ENCODE results near the gene SLC26A1. TPM values are rescaled to one million over a fixed set of nuclear protein-coding genes. Genes with fewer than 3 reads are reported as not detected.

SLC26A1 gene
- total RNA-seq, 1 experiment from 2014 or later: 0.09 TPM

DNA sequence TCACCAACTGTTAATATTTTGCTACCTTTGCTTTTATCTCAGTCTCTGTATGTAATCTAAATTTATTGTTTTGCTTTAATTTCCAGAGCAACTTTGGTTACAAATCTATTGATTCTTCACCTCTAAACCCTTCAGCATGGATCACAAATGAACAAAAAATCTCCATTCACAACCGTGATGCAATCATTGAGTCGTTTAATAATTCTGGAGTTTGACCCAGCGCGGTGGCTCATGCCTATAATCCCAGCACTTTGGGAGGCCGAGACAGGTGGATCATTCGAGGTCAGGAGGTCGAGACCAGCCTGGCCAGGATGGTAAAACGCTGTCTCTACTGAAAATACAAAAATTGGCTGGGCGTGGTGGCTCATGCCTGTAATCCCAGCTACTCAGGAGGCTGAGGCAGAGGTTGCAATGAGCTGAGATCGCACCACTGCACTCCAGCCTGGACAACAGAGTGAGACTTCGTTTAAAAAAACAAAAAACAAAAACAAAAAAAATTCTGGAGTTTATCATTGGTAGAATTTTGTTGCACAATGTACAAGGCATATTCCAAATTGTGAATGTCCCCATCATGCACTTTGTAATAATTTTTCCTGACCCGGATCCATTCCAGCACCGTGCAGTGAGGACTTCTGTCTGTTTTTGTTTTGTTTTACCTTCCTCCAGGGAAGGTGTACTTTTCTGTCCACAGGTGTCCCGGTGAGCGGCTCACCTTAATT lies 8.7 kb downstream of the SLC26A1 start:
- Histone ChIP-seq H3K9me3 (ENCODE audit: control insufficient read depth, low read depth, low read length) (no peaks in the 10 kb centered on the region), H3K9ac (ENCODE audit: extremely low read depth, insufficient read length, low read length) (no peak overlapping the region), H2AK5ac (ENCODE audit: insufficient read length, low read length) (no peak overlapping the region), H2BK5ac (ENCODE audit: insufficient read length, low read length) (no peak overlapping the region), H3K56ac (ENCODE audit: insufficient read length, low read depth, low read length) (no peak overlapping the region), H3K4me2 (ENCODE audit: insufficient read depth, insufficient read length, low read length) (peak overlapping the region; percentile 31), H3T11ph (ENCODE audit: low read length) (no peak overlapping the region), H2BK120ac (ENCODE audit: low read depth, low read length, poor library complexity, severe bottlenecking) (no peak overlapping the region), H3K18ac (ENCODE audit: insufficient read length, low read depth, low read length) (no peak overlapping the region), H3K23ac (ENCODE audit: insufficient read length, low read depth, low read length) (no peak overlapping the region), H4K8ac (replicated peaks; ENCODE audit: insufficient read length, low read depth, low read length) (no peak overlapping the region), H2AFZ (ENCODE audit: low read length) (no peak overlapping the region), H3K14ac (ENCODE audit: insufficient read depth, low read length) (no peak overlapping the region), H2BK12ac (ENCODE audit: insufficient read length, low read depth, low read length) (no peak overlapping the region), H3K27ac (ENCODE audit: insufficient read length, low read depth, low read length) (no peak overlapping the region), H4K20me1 (ENCODE audit: control insufficient read depth, insufficient read depth, insufficient read length) (no peaks in the 10 kb centered on the region), H4K5ac (ENCODE audit: insufficient read length, low read depth, low read length) (no peak overlapping the region), H3K79me1 (ENCODE audit: insufficient read depth, low read depth, low read length, poor library complexity, severe bottlenecking) (no peaks in the 10 kb centered on the region), H4K91ac (ENCODE audit: insufficient read length, low read depth, low read length) (no peak overlapping the region), H3K23me2 (ENCODE audit: insufficient read length, low read depth, low read length, poor library complexity, severe bottlenecking) (peaks cover 3% of the 10 kb centered on the region), H3K4me1 (ENCODE audit: insufficient read depth, low read length) (peaks cover 3% of the 10 kb centered on the region; the same call in 1 of the 2 replicates), H2BK20ac (ENCODE audit: low read depth, low read length, poor library complexity, severe bottlenecking) (no peak overlapping the region), H3K27me3 (ENCODE audit: insufficient read depth, low read length) (no peaks in the 10 kb centered on the region; the same call in 1 of the 2 replicates), H3K79me2 (ENCODE audit: insufficient read depth, low read length) (no peaks in the 10 kb centered on the region), H3K4ac (ENCODE audit: low read depth, low read length) (no peak overlapping the region), H2BK15ac (ENCODE audit: low read depth, low read length) (no peak overlapping the region)
- Mint-ChIP-seq H3K4me3 (peak overlapping the region in 1 of 2 experiments; percentile 43; a peak in 2 of 5 replicates), H3K36me3 (ENCODE audit: insufficient read depth in 1 of 3, low read depth in 3 of 3) (no peaks in the 10 kb centered on the region), H3K27ac (no peak overlapping the region; a peak in 1 of 7 replicates), H3K27me3 (ENCODE audit: low read depth) (peaks cover 48% of the 10 kb centered on the region), H3K9me3 (peaks cover 0 to 4% of the 10 kb centered on the region in 2 experiments; a peak in 1 of 5 replicates), H3K4me1 (peaks cover 11 to 13% of the 10 kb centered on the region in 2 experiments)
- DNase-seq: no peak
- no CpG with 5 or more reads among the region's 15 CpGs for WGBS (ENCODE audit: extremely low coverage, insufficient read length, low lambda C conversion rate)
- TF ChIP-seq, protein P1, sequence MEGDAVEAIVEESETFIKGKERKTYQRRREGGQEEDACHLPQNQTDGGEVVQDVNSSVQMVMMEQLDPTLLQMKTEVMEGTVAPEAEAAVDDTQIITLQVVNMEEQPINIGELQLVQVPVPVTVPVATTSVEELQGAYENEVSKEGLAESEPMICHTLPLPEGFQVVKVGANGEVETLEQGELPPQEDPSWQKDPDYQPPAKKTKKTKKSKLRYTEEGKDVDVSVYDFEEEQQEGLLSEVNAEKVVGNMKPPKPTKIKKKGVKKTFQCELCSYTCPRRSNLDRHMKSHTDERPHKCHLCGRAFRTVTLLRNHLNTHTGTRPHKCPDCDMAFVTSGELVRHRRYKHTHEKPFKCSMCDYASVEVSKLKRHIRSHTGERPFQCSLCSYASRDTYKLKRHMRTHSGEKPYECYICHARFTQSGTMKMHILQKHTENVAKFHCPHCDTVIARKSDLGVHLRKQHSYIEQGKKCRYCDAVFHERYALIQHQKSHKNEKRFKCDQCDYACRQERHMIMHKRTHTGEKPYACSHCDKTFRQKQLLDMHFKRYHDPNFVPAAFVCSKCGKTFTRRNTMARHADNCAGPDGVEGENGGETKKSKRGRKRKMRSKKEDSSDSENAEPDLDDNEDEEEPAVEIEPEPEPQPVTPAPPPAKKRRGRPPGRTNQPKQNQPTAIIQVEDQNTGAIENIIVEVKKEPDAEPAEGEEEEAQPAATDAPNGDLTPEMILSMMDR (conservative IDR thresholded peaks at IDR 0.05): no peak

Data from H9 (cell line).